ENCODE results near the gene NOBOX. TPM values are rescaled to one million over a fixed set of nuclear protein-coding genes. Genes with fewer than 3 reads are reported as not detected.

Gene NOBOX
- total and polyA plus RNA-seq, 10 of the 15 experiments (the other 5 are each of a cell fraction or from before 2014, with no cell fraction given): not detected

DNA sequence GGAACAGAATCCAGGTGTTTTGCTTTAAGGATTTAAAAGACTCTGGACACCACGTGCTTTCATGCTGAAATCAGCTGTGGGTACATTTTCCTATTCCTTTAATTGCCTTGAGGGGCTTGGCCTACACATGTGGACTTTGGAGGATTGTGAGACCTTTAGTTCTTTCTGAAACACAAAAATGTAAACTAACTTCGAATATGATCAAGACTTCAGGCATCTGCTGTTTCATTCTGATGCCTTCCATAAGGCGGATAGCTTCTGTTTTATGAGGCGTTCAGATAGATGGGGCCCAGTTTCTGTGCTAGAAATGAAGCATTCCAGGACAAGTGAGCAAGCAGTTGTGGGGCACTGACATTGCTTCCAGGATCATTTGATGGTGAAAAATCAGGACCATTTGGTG, 1.5 kb upstream of the NOBOX start (continued):
- TF ChIP-seq ZNF687 (IDR thresholded peaks at IDR 0.05) (no peak), BRCA1 (IDR thresholded peaks at IDR 0.05; ENCODE audit: low read depth, low read length) (no peak)

- CTCF ChIA-PET: no interaction called here
- no peaks in the 10 kb centered on the region for H3K4me1 ChIP-seq (ENCODE audit: control insufficient read depth, insufficient read depth, low read length)
- no peak overlapping the region for H3K27ac ChIP-seq (ENCODE audit: control insufficient read depth, insufficient read depth)
- H3K9me3 ChIP-seq (replicated peaks; ENCODE audit: control insufficient read depth, insufficient read depth, low read length): no peaks in the 10 kb centered on the region
- H3K4me3 ChIP-seq: no peak overlapping the region
- BruUV-seq (replicated peaks): no TSS peak
- RAD21 ChIA-PET (ENCODE audit: unreplicated experiment): no interaction called here
- no peaks in the 10 kb centered on the region for H3K36me3 ChIP-seq (ENCODE audit: control insufficient read depth in 2 of 2, insufficient read depth in 2 of 2, low read length in 1 of 2)
- POLR2A ChIA-PET: no interaction called here
- no peak overlapping the region for H3K4me2 ChIP-seq (ENCODE audit: control insufficient read depth, insufficient read depth)
- ATAC-seq: no peak
- FAIRE-seq: no peak
- WGBS (ENCODE audit: insufficient coverage, insufficient replicate concordance, low lambda C conversion rate, missing lambda C conversion rate): 85% methylated on average over 5 of the region's 11 CpGs
- no peaks in the 10 kb centered on the region for H3K79me2 ChIP-seq (ENCODE audit: control insufficient read depth, insufficient read depth, low read length)
- H3K27me3 ChIP-seq (replicated peaks in 1 of 2; ENCODE audit: control insufficient read depth in 2 of 2, insufficient read depth in 2 of 2, low read length in 1 of 2): no peaks in the 10 kb centered on the region
- H4K20me1 ChIP-seq (ENCODE audit: control insufficient read depth, insufficient read depth): no peaks in the 10 kb centered on the region
- SMC1A ChIA-PET (ENCODE audit: uncharacterized antibody, unreplicated experiment): interaction anchor here (1.4 kb wide), 1 partner anchor 8 kb away, joined by 3 read pairs; no protein-coding TSS in a partner anchor
- no peak overlapping the region for H2AFZ ChIP-seq (ENCODE audit: control insufficient read depth, low read depth, low read length)
- intact Hi-C loops (cut with micrococcal nuclease; ENCODE audit: unreplicated experiment) (no loop called here), in situ Hi-C loops (cut with MboI) (no loop called here)
- H3K9ac ChIP-seq (ENCODE audit: control insufficient read depth, insufficient read depth, low read length): no peak overlapping the region
- DNase-seq (ENCODE audit: low read depth, low spot score): no peak
- no peak for TF ChIP-seq BCLAF1 (IDR thresholded peaks at IDR 0.05)
- TF ChIP-seq CBX5 (IDR thresholded peaks at IDR 0.05; ENCODE audit: low read depth): no peak
- TF ChIP-seq GATAD2B (conservative IDR thresholded peaks at IDR 0.05; ENCODE audit: low read depth): no peak
- TF ChIP-seq SRF (IDR thresholded peaks at IDR 0.05; ENCODE audit: low read depth in 2 of 2, low read length in 2 of 2): no peak
- no peak for TF ChIP-seq WRNIP1 (IDR thresholded peaks at IDR 0.05; ENCODE audit: borderline replicate concordance, low read depth, low read length)
- TF ChIP-seq SREBF2 (IDR thresholded peaks at IDR 0.05; ENCODE audit: low read length): no peak
- no peak for TF ChIP-seq REST (IDR thresholded peaks at IDR 0.05; ENCODE audit: low read depth, low read length)
- no peak for TF ChIP-seq ZNF384 (IDR thresholded peaks at IDR 0.05; ENCODE audit: borderline replicate concordance, low read depth, low read length)
- no peak for TF ChIP-seq GABPA (IDR thresholded peaks at IDR 0.05; ENCODE audit: low read depth)
- TF ChIP-seq, protein P1, sequence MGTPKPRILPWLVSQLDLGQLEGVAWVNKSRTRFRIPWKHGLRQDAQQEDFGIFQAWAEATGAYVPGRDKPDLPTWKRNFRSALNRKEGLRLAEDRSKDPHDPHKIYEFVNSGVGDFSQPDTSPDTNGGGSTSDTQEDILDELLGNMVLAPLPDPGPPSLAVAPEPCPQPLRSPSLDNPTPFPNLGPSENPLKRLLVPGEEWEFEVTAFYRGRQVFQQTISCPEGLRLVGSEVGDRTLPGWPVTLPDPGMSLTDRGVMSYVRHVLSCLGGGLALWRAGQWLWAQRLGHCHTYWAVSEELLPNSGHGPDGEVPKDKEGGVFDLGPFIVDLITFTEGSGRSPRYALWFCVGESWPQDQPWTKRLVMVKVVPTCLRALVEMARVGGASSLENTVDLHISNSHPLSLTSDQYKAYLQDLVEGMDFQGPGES (IDR thresholded peaks at IDR 0.05): no peak
Observed at GRCh38 chr7:144403102-144403501, 391 bp downstream of the NOBOX start.

All from GM12878 (cell line).